Motor neuron (in vitro differentiated cells): Measurements from ENCODE around the gene MPPED1. TPM values are rescaled to one million over a fixed set of nuclear protein-coding genes. Genes with fewer than 3 reads are reported as not detected.

Experiments
- ATAC-seq, 8 experiments: fragments of 200-7000 bp; cut with Tn5 transposase; replicated peaks in 6 of 8; 2 replicates each; pipeline ENCODE4 v1.8.0; 2021; ENCODE audit warnings: mild to moderate bottlenecking in 8 of 8, moderate library complexity in 8 of 8
- H3K27ac ChIP-seq, 2 donors: fragments of 250-450 bp; sonication (Bioruptor Pico); 2 replicates each; pipeline ENCODE4 v1.9.0; 2021; ENCODE audit warnings: antibody characterized with exemption in 2 of 2, mild to moderate bottlenecking in 2 of 2, moderate library complexity in 1 of 2
- H3K4me1 ChIP-seq, 2 donors: fragments of 250-450 bp; sonication (Bioruptor Pico); replicated peaks in 1 of 2; 2 replicates each; pipeline ENCODE4 v1.6.1; 2021; ENCODE audit warnings: antibody characterized with exemption in 2 of 2, mild to moderate bottlenecking in 2 of 2, moderate library complexity in 1 of 2
- H3K4me3 ChIP-seq, 5 donors: fragments of 250-450 bp; sonication (Bioruptor Pico); 2 replicates each; pipeline ENCODE4 v1.9.0; 2021; ENCODE audit warnings: antibody characterized with exemption in 5 of 5, mild to moderate bottlenecking in 5 of 5, moderate library complexity in 4 of 5
- WGBS, 10 experiments: fragments of 450-650 bp; shearing (Covaris generic); methylation state at CpG; one replicate each; pipeline ENCODE4 v1.0.0; 2022; 5-methylcytosine and 5-hydroxymethylcytosine counted together
- in situ Hi-C, 9 experiments: fragments of 400-800 bp; cut with MboI; loops; one replicate each; pipeline ENCODE4 v1.15.0; 2021; ENCODE audit warnings: low sequenced_read_pairs in 9 of 9, low pct_unique_long_range_greater_than_20kb in 2 of 9; ENCODE audit not compliant: unreplicated experiment in 9 of 9
- total RNA-seq, 8 experiments: library from RNA; unstranded; fragments of 300-600 nt; gene quantifications; 2 replicates each; pipeline versions ENCODE4 v1.2.3 to v1.2.4, GENCODE V29; 2022

Gene MPPED1
- total RNA-seq, 8 experiments from 2014 or later = 0.13 to 2.0 (median 0.61) TPM

- Histone ChIP-seq H3K4me3 (no peak overlapping the region), H3K4me1 (peaks cover 0 to 3% of the 10 kb centered on the region in 2 donors), H3K27ac (no peak overlapping the region)
- ATAC-seq = peak in 4 of 8 experiments; percentile 21 to 54 (median 50)
- in situ Hi-C loops = no loop called here
- 19 to 69% (median 30%) methylated on average over 3 to 6 of the region's 6 CpGs; no CpG with 5 or more reads in 4 of the 10 experiments for WGBS, 10 experiments
Observed at GRCh38 chr22:43550672-43551071, 138.9 kb downstream of the MPPED1 start.

DNA sequence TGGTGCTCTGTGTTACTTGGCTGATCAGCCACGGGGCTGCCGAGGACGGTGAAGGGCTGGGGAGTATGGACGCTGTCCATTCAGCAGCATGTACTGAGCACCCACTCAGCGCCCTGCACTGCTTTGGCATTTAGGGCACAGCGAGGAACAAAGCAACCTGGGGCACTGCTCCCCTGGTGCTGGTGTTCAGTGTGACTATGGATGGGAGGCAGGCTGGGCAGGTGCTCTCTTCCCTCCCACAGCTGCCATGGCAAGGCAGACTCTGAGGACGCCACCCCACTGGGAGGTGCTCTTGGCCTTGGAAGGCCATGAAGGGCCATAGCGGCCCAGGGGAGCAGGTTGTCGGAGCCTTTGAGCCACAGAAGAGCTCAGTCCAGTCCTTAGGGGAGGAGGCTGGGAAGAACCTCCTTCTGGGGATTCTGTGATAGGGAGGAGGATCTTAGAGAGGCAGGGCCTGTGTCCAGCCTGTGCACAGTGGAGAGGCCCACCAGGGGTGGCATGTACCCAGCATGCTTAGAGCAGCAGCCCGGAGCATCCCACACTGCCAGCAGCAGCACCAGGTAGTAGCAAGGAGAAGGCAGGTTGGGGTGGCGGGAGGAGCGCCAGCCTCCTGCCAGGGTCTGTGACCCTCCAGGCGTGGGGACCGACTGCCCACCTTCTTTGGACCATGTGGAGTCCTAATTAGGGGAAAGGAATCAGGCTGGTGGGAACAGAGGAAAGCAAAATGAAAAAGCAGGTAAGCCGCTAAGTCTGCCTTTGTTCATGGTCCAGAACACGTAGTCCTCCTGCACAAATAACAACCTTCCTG lies 141.8 kb downstream of the MPPED1 start:
- WGBS, 10 experiments = 13 to 95% (median 85%) methylated on average over 1 to 9 of the region's 16 CpGs; no CpG with 5 or more reads in 2 of the 10 experiments
- in situ Hi-C loops = no loop called here
- no peak overlapping the region for H3K27ac ChIP-seq
- peaks cover 0 to 3% of the 10 kb centered on the region in 2 donors for H3K4me1 ChIP-seq
- peak in 1 of 8 experiments; percentile 24 for ATAC-seq
- no peak overlapping the region for H3K4me3 ChIP-seq

DNA sequence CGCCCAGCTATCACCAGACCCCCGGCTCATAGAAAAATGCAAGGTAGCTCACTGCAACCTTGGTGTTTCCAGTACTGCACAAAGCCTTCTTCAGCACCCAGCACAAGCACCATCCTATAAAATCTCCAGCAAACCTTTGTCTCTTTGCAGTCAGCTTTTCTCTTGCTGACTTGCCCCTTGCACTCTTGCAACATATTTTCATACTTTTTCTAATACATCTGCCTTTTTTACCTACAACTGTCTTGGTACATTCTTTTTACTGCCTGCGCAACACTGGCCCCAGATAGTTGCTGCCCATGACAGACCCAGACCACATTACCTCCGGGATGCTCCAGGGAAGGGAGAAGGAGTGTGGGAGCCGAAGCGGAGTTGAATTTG lies 142.4 kb downstream of the MPPED1 start:
- ATAC-seq = no peak
- 40 to 98% (median 81%) methylated on average over 1 to 6 of the region's 6 CpGs for WGBS, 10 experiments
- Histone ChIP-seq H3K27ac (no peak overlapping the region), H3K4me1 (peaks cover 0 to 3% of the 10 kb centered on the region in 2 donors), H3K4me3 (no peak overlapping the region)
- in situ Hi-C loops = no loop called here

DNA sequence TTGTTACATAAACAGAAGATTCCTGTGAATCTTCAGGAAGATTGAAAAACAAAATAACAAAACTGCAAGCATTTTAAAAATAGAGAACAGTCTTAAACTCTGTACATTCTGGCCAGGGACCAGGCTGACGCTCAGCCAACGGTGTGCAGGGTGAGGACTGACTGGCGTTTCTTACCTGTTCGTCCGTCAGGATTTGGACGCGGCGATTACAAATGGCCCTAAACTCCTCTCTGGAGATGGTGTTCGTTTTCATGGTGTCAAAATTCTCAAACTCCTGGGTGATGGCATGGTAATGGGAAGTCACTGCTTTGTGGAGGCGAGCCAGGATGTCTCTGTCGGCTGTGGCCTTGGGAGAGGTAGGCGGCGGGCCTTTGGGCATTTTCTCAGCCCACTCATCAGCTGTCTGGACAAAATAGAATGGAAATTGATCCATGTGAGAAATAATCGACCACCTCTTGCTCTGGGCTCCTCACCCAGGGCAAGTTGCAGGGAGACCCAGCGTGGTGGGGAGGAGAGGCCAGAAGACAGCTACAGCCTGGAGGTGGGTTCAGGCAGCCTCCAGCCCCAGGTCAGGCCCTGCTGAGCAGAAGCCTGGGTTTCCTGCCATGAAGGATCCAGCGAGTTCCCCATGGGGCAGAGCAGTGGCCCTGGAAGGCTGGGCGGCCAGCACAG lies 143.0 kb downstream of the MPPED1 start:
- peaks cover 0 to 3% of the 10 kb centered on the region in 2 donors for H3K4me1 ChIP-seq
- WGBS, 10 experiments = 17 to 96% (median 92%) methylated on average over 1 to 11 of the region's 17 CpGs; no CpG with 5 or more reads in 1 of the 10 experiments
- H3K4me3 ChIP-seq = no peak overlapping the region
- ATAC-seq = no peak
- in situ Hi-C loops = no loop called here
- no peak overlapping the region for H3K27ac ChIP-seq

DNA sequence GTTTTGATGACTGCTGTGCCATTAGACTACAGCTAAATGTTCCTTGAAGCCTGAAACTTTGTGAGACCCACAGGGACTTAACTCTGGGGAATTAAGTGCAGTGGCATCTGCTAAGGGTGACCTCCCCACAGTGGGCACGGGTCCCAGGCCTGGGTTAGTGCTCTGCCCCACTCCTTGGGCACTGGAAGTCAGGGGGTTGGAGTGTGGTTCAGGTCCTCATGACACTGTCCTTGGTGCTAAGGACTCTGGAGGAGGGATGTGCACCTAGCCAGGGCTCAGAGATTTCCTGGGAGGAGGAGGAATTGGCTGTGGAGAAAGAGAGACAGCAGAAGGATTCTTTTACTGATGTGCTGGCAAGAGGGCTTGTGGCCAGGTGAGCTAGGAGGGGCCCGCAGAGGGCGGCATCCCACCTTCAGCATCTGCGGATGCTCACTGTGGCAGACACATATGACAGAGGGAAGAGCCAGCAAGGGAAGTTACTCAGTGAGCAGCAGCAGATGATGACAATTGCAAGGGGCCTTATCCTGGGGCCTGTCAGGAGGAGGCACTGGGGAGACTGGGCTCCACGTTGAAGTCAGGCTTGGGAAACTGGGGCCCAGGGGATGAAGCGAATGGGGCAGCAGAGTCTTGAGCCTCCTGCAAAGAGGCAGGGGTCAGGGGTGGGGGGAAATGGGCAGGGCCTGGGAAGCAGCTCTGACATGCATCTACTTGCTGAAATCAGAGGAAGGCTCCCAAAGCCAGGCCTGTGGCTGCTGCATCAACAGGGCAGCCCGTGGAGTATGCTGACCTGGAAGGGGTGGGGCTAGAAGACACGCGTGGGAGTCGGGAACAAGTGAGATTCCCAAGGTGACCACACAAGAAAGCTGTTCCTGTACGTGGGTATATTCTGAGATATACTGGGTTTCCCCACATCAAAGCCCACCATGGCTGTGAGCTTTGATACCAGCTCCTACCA lies 144.0 kb downstream of the MPPED1 start:
- Histone ChIP-seq H3K4me1 (peaks cover 0 to under 1% of the 10 kb centered on the region in 2 donors), H3K27ac (no peak overlapping the region), H3K4me3 (no peak overlapping the region)
- in situ Hi-C loops = no loop called here
- WGBS, 10 experiments = 50 to 90% (median 72%) methylated on average over 2 to 8 of the region's 11 CpGs; no CpG with 5 or more reads in 5 of the 10 experiments
- no peak for ATAC-seq

Other genes with a start within 250 kb of the MPPED1 start
- 10 to 100 TPM; 12.3 to 68.1 (median 14.8) TPM for gene TTLL12, start 224.9 kb upstream of the MPPED1 start, total RNA-seq
- gene SCUBE1, start 68.6 kb upstream of the MPPED1 start, total RNA-seq = 10 to 100 TPM in 1 of 8 experiments, 1 to 10 TPM in 4, under 1 TPM in 3; 0.09 to 16.9 (median 1.8) TPM